Dendritic cell treated with granulocyte-macrophage colony-stimulating factor and Interleukin-4, amounts not matched to agents 40 ng/mL and 50 ng/mL, for 4 days (primary cell): ENCODE results near the gene CT83.

Experiments used
- H3K27ac Mint-ChIP-seq: one replicate; pipeline ENCODE4 v1.8.0; 2022; ENCODE audit warnings: mild to moderate bottlenecking, mixed read lengths
- H3K27me3 Mint-ChIP-seq: one replicate; pipeline ENCODE4 v1.8.0; 2022; ENCODE audit warnings: mild to moderate bottlenecking, mixed read lengths
- H3K36me3 Mint-ChIP-seq: one replicate; pipeline ENCODE4 v1.8.0; 2022; ENCODE audit warnings: low read depth, mixed read lengths
- H3K4me1 Mint-ChIP-seq: one replicate; pipeline ENCODE4 v1.8.0; 2022; ENCODE audit warnings: low read depth, mixed read lengths
- H3K4me3 Mint-ChIP-seq: one replicate; pipeline ENCODE4 v1.8.0; 2022; ENCODE audit warnings: mild to moderate bottlenecking, moderate library complexity, mixed read lengths
- H3K9me3 Mint-ChIP-seq: one replicate; pipeline ENCODE4 v1.8.0; 2022; ENCODE audit warnings: mixed read lengths
- intact Hi-C: fragments of 100-400 bp; cut with micrococcal nuclease; formaldehyde crosslinking; loops from one replicate; pipeline ENCODE4 v1.15.0; 2022

The CT83 gene

GRCh38 chrX:116462822-116463221, at the start of gene CT83:
CT83 (minus strand) TSS chrX:116462976; CDS start chrX:116462856, 120 bp downstream.
- Mint-ChIP-seq H3K36me3 (no peaks in the 10 kb centered on the region), H3K27ac (no peak within 1 kb of the TSS), H3K4me3 (no peak within 1 kb of the TSS), H3K27me3 (no peaks in the 10 kb centered on the region), H3K4me1 (no peaks in the 10 kb centered on the region), H3K9me3 (no peaks in the 10 kb centered on the region)
- intact Hi-C loops: no loop called here

- no peaks in the 10 kb centered on the region for H3K4me1 Mint-ChIP-seq
- intact Hi-C loops: no loop called here
- H3K27me3 Mint-ChIP-seq: no peaks in the 10 kb centered on the region
Measured at GRCh38 chrX:116499780-116500179, 37.0 kb upstream of the CT83 start.

GRCh38 chrX:116493271-116493670, 30.5 kb upstream of the CT83 start:
- Mint-ChIP-seq H3K27ac (no peak overlapping the region), H3K36me3 (no peaks in the 10 kb centered on the region), H3K9me3 (no peaks in the 10 kb centered on the region), H3K4me3 (no peak overlapping the region), H3K4me1 (no peaks in the 10 kb centered on the region), H3K27me3 (no peaks in the 10 kb centered on the region)
- intact Hi-C loops: no loop called here

More at GRCh38 chrX:116499780-116500179, 37.0 kb upstream of the CT83 start:
- Mint-ChIP-seq H3K36me3 (no peaks in the 10 kb centered on the region), H3K4me3 (no peak overlapping the region), H3K27ac (no peak overlapping the region), H3K9me3 (no peaks in the 10 kb centered on the region)

- no peak overlapping the region for H3K27ac Mint-ChIP-seq
- H3K4me3 Mint-ChIP-seq: no peak overlapping the region
- intact Hi-C loops: no loop called here
- no peaks in the 10 kb centered on the region for H3K27me3 Mint-ChIP-seq
- no peaks in the 10 kb centered on the region for H3K36me3 Mint-ChIP-seq
- no peaks in the 10 kb centered on the region for H3K4me1 Mint-ChIP-seq
- H3K9me3 Mint-ChIP-seq: no peaks in the 10 kb centered on the region
Measured at GRCh38 chrX:116490104-116490503, 27.3 kb upstream of the CT83 start.

- Mint-ChIP-seq H3K4me3 (no peak overlapping the region), H3K36me3 (no peaks in the 10 kb centered on the region), H3K9me3 (no peaks in the 10 kb centered on the region), H3K4me1 (no peaks in the 10 kb centered on the region), H3K27ac (no peak overlapping the region), H3K27me3 (no peaks in the 10 kb centered on the region)
- intact Hi-C loops: no loop called here
Measured at GRCh38 chrX:116480059-116480458, 17.3 kb upstream of the CT83 start.

GRCh38 chrX:116449156-116449555, 13.6 kb downstream of the CT83 start:
- no peaks in the 10 kb centered on the region for H3K4me1 Mint-ChIP-seq
- no peaks in the 10 kb centered on the region for H3K27me3 Mint-ChIP-seq
- H3K27ac Mint-ChIP-seq: no peak overlapping the region
- no peak overlapping the region for H3K4me3 Mint-ChIP-seq
- no peaks in the 10 kb centered on the region for H3K36me3 Mint-ChIP-seq
- H3K9me3 Mint-ChIP-seq: no peaks in the 10 kb centered on the region
- intact Hi-C loops: no loop called here

- Mint-ChIP-seq H3K27me3 (no peaks in the 10 kb centered on the region), H3K4me1 (no peaks in the 10 kb centered on the region), H3K9me3 (no peaks in the 10 kb centered on the region), H3K36me3 (no peaks in the 10 kb centered on the region), H3K4me3 (no peak within 1 kb of the TSS), H3K27ac (no peak within 1 kb of the TSS)
- intact Hi-C loops: no loop called here
Measured at GRCh38 chrX:116436358-116436816, 26.4 kb downstream of the CT83 start, which contains the start of gene SLC6A14. SLC6A14 (plus strand) TSS chrX:116436606; CDS start chrX:116436710, 104 bp downstream.

- no peaks in the 10 kb centered on the region for H3K4me1 Mint-ChIP-seq
Measured at GRCh38 chrX:116435597-116435996, 27.2 kb downstream of the CT83 start.

GRCh38 chrX:116427978-116428377, 34.8 kb downstream of the CT83 start:
- intact Hi-C loops: no loop called here
- H3K4me3 Mint-ChIP-seq: no peak overlapping the region
- no peaks in the 10 kb centered on the region for H3K27me3 Mint-ChIP-seq
- no peaks in the 10 kb centered on the region for H3K9me3 Mint-ChIP-seq
- H3K27ac Mint-ChIP-seq: no peak overlapping the region
- H3K4me1 Mint-ChIP-seq: no peaks in the 10 kb centered on the region
- H3K36me3 Mint-ChIP-seq: no peaks in the 10 kb centered on the region

More at GRCh38 chrX:116435597-116435996, 27.2 kb downstream of the CT83 start:
- H3K27me3 Mint-ChIP-seq: no peaks in the 10 kb centered on the region
- H3K36me3 Mint-ChIP-seq: no peaks in the 10 kb centered on the region
- intact Hi-C loops: no loop called here
- no peak overlapping the region for H3K27ac Mint-ChIP-seq
- H3K4me3 Mint-ChIP-seq: no peak overlapping the region
- no peaks in the 10 kb centered on the region for H3K9me3 Mint-ChIP-seq

GRCh38 chrX:116417968-116418367, 44.8 kb downstream of the CT83 start:
- intact Hi-C loops: no loop called here
- Mint-ChIP-seq H3K4me1 (no peaks in the 10 kb centered on the region), H3K27me3 (no peaks in the 10 kb centered on the region), H3K4me3 (no peak overlapping the region), H3K27ac (no peak overlapping the region), H3K36me3 (no peaks in the 10 kb centered on the region), H3K9me3 (no peaks in the 10 kb centered on the region)

GRCh38 chrX:116417214-116417613, 45.6 kb downstream of the CT83 start:
- Mint-ChIP-seq H3K27me3 (no peaks in the 10 kb centered on the region), H3K4me3 (no peak overlapping the region), H3K4me1 (no peaks in the 10 kb centered on the region), H3K27ac (no peak overlapping the region), H3K9me3 (no peaks in the 10 kb centered on the region), H3K36me3 (no peaks in the 10 kb centered on the region)
- intact Hi-C loops: no loop called here

GRCh38 chrX:116413273-116413672, 49.5 kb downstream of the CT83 start:
- H3K9me3 Mint-ChIP-seq: peaks cover 14% of the 10 kb centered on the region
- H3K36me3 Mint-ChIP-seq: no peaks in the 10 kb centered on the region
- no peak overlapping the region for H3K27ac Mint-ChIP-seq
- H3K4me3 Mint-ChIP-seq: no peak overlapping the region
- intact Hi-C loops: no loop called here
- no peaks in the 10 kb centered on the region for H3K4me1 Mint-ChIP-seq
- no peaks in the 10 kb centered on the region for H3K27me3 Mint-ChIP-seq
